HL-60 (cell line): ENCODE data around the gene FTO.

Experiments
- CTCF ChIP-seq: IDR thresholded peaks from one replicate; pipeline ENCODE4 v1.5.1; 2011; ENCODE audit warnings: low read length, control low read depth, inconsistent platforms; ENCODE audit not compliant: insufficient read depth
- GABPA ChIP-seq: IDR thresholded peaks from 2 replicates; pipeline ENCODE4 v1.6.1; 2012; ENCODE audit warnings: low read depth
- POLR2AphosphoS5 ChIP-seq: IDR thresholded peaks from 2 replicates; pipeline ENCODE4 v1.6.1; 2012; ENCODE audit warnings: low read depth
- REST ChIP-seq: IDR thresholded peaks from 2 replicates; pipeline ENCODE4 v1.6.1; 2012; ENCODE audit warnings: low read depth; ENCODE audit not compliant: insufficient replicate concordance
- SPI1 ChIP-seq: IDR thresholded peaks from 2 replicates; pipeline ENCODE4 v1.6.1; 2012; ENCODE audit warnings: low read depth, mild to moderate bottlenecking, borderline replicate concordance

- no peak for TF ChIP-seq POLR2AphosphoS5
- TF ChIP-seq CTCF = no peak
- TF ChIP-seq REST = no peak
- no peak for TF ChIP-seq GABPA
- no peak for TF ChIP-seq SPI1
These were observed 189.9 kb downstream of the FTO start for GRCh38 chr16:53893731-53894435.
